Urinary bladder (tissue), 4 donors: ENCODE measurements around the gene SHISAL2A. TPM values are rescaled to one million over a fixed set of nuclear protein-coding genes. Genes with fewer than 3 reads are reported as not detected.

Experiments used
- DNase-seq: peaks from one replicate; pipeline ENCODE4 v3.0.0-alpha.2; 2015; ENCODE audit errors: extremely low spot score
- H3K27ac ChIP-seq: one replicate; pipeline ENCODE4 v1.5.1; 2013; ENCODE audit warnings: low read depth, mild to moderate bottlenecking, moderate library complexity
- H3K36me3 ChIP-seq: one replicate; pipeline ENCODE4 v1.6.1; 2013; ENCODE audit warnings: mild to moderate bottlenecking, moderate library complexity; ENCODE audit not compliant: insufficient read depth
- H3K4me1 ChIP-seq: one replicate; pipeline ENCODE4 v1.6.1; 2013; ENCODE audit warnings: mild to moderate bottlenecking, moderate library complexity; ENCODE audit not compliant: insufficient read depth
- H3K4me3 ChIP-seq: one replicate; pipeline ENCODE4 v1.5.1; 2013; ENCODE audit warnings: low read depth, low read length
- WGBS: extraction: QIAGEN DNeasy Blood & Tissue Kit; methylation state at CpG from one replicate; pipeline ENCODE4 v1.1.7; 2013; 5-methylcytosine and 5-hydroxymethylcytosine counted together
- polyA plus RNA-seq: library from polyadenylated mRNA; stranded (reverse); fragments of 200-250 nt; gene quantifications from one replicate; pipeline ENCODE4 v1.2.3, GENCODE V29; 2013
- total RNA-seq: library from RNA; depleted of rRNA; stranded (reverse); fragments of >200 nt; gene quantifications from one replicate; pipeline ENCODE4 v1.2.3, GENCODE V29; 2014
- donor health status: healthy with polysubstance abuse.
- donor health status: healthy.

The SHISAL2A gene
- total and polyA plus RNA-seq, 2 donors: 0.20 TPM; not detected in 1

DNA sequence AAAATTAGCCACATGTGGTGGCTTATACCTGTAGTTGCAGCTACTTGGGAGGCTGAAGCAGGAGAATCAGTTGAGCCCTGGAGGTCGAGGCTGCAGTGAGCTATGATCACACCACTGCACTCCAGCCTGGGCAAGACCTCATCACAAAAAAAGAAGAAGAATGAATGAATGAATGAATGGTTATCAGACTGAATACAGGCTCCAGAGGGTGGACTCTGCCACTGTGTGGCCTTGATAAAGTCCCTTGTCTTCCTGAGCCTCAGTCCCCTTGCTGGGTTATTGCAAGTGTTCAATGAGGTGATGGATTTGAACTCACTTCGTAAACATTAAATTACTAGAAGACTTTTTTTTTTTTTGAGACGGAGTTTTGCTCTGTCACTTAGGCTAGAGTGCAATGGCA is 24.7 kb downstream of the SHISAL2A start:
- Histone ChIP-seq H3K36me3 (no peaks in the 10 kb centered on the region), H3K4me3 (no peak overlapping the region), H3K27ac (no peak overlapping the region), H3K4me1 (no peaks in the 10 kb centered on the region)
- WGBS: 93% methylated on average over 3 of the region's 3 CpGs
- DNase-seq: no peak

DNA sequence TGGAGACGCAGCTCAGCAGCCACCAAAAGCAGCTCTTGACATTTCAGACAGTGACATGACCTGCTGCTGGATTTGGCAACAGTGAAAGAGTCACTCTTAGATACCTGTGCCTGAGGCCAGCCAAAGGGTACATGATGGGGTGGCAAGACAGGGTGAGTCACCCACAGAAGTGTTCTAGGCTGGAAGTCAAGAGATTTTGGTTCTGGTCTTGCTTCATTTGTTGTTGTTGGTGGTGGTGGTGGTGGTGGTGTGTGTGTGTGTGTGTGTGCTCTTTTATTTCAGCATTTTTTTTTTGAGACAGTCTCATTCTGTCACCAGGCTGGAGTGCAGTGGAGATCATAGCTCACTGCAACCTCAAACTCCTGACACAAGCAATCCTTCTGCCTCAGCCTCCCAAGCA is 25.8 kb downstream of the SHISAL2A start:
- H3K36me3 ChIP-seq: no peaks in the 10 kb centered on the region
- 90% methylated on average over 1 of the region's 1 CpG for WGBS

DNA sequence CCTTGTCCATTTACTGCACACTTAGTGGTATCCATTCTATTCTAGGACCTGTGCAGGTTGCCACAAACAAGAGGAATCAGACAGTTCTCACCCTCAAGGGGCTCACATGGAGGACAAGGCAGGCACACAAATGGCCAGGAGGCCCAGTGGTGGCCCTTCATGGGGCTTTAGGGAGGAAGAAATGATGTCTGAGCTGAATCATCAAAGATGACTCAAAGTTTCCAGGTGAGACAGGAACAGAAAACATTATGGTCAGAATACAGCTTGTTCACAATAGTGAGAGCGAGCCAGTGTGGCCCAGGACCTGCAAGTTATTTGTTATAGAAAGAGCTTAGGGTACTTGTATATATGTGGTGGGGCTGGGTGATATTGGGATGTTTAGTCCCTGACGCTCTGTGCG is 26.4 kb downstream of the SHISAL2A start:
- Histone ChIP-seq H3K36me3 (no peaks in the 10 kb centered on the region), H3K4me3 (no peak overlapping the region), H3K4me1 (no peaks in the 10 kb centered on the region), H3K27ac (no peak overlapping the region)
- DNase-seq: no peak
- 95% methylated on average over 3 of the region's 3 CpGs for WGBS

More for the DNA sequence above, 25.8 kb downstream of the SHISAL2A start:
- no peak for DNase-seq
- H3K4me1 ChIP-seq: no peaks in the 10 kb centered on the region
- no peak overlapping the region for H3K4me3 ChIP-seq
- no peak overlapping the region for H3K27ac ChIP-seq

DNA sequence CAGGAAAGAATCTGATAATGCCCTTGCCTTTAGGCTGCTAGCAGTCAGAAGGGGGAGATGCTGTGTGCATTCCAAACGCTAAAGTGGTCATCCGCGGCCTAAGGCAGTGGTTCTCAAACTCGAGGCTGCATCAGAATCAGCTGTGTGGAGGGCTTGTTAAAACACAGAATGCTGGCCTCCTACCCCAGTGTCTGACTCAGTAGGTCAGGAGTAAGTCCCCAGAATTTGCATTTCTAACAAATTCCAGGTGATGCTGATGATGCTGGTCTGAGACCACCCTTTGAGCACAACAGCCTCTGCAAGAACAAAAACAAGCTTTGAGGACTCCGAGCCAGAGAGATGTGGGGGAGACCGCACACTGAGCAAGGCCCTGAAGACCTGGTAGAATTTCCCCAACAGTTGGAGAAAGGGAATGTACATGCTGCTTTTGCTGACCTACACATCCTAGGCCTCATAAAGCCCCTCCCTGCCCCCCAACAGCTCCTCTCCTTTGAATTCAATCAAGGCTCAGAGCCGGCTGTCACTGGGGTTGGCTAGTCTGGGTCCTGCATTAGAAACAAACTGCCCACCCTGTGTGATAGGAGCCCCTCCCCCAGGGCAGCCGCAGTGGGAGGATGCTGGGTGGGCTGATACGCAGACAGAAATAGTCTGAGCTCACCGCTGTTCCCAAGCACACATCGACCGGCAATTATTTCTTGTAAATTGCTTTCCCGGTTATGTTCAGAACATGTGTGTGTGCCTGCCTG is 27.1 kb downstream of the SHISAL2A start:
- 64% methylated on average over 13 of the region's 13 CpGs for WGBS
- H3K4me1 ChIP-seq: no peaks in the 10 kb centered on the region
- no peak for DNase-seq

DNA sequence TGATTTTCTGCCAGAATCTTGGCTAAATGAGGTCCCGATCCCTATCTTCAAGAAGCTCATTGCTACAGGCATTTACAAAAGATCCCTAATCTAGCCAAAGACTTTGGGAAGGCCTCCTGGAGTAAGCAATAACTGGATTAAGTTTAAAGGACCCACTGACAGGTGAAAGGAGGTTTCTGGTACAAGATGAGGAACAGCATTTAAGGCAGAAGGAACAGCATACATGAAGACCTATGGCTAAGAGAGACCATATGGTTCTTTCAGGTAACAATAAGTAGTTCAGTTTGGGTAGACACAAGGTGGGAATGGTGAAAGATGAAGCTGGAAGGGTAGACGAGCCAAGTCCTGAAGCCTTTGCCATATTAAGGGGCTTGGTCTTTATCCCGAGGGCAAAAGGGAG is 27.8 kb downstream of the SHISAL2A start:
- no peaks in the 10 kb centered on the region for H3K36me3 ChIP-seq
- H3K27ac ChIP-seq: no peak overlapping the region
- no peak for DNase-seq
- no peaks in the 10 kb centered on the region for H3K4me1 ChIP-seq
- H3K4me3 ChIP-seq: no peak overlapping the region
- 61% methylated on average over 3 of the region's 3 CpGs for WGBS

More for the DNA sequence above, 27.1 kb downstream of the SHISAL2A start:
- H3K27ac ChIP-seq: no peak overlapping the region
- no peaks in the 10 kb centered on the region for H3K36me3 ChIP-seq
- no peak overlapping the region for H3K4me3 ChIP-seq

DNA sequence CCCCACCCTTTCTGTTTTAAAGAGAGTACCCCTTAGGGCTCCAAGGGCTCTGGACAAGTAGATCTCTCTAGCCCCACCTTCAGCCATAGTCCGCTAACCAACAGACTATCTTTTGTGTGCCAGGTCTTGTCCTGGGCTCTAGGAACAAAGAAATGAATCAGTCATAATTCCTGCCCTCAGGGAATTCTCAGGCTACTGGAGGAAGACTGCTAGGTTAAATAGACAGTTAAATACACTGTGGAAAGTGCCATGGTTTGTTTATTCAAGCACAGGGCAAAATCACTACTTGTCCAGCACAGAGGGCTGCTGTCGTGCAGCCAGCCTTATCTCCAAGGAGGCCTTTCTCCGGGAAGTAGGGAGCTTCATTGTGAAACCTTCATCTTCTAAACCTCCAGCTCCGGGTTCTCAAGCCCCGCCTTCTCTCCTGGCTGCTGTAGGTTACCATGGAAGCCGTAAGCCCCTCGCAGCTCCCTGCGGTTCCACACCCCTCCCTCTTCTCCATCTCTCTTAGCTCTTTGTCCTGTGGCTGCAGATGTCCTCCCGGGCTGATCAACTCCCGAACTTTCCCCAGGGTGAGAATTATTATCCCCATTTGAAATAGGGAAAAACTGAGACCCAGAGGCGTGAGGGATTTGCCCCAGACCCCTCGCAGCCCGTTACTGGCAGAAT is 29.8 kb downstream of the SHISAL2A start:
- H3K27ac ChIP-seq: no peak overlapping the region
- H3K4me3 ChIP-seq: no peak overlapping the region
- 24% methylated on average over 13 of the region's 13 CpGs for WGBS
- H3K36me3 ChIP-seq: no peaks in the 10 kb centered on the region
- no peaks in the 10 kb centered on the region for H3K4me1 ChIP-seq
- no peak for DNase-seq

DNA sequence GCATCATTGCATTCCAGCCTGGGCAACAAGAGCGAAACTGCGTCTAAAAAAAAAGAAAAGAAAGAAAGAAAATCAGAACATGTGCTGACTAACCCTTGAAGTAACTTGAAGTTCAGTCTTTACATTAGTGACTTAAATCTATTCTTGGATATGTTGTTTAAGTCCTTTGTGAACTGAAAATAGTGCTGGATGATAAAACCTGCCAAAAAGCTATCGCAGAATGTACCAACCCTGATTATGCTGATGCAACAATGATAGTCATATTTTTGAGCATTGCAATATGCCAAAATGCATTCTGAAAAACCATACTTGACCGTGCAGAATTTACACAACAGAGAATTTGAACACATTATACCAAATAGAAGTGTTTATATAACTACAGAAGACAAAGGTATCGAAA is 30.7 kb downstream of the SHISAL2A start:
- H3K27ac ChIP-seq: no peak overlapping the region
- no peak overlapping the region for H3K4me3 ChIP-seq
- H3K4me1 ChIP-seq: no peaks in the 10 kb centered on the region
- 81% methylated on average over 5 of the region's 5 CpGs for WGBS
- no peaks in the 10 kb centered on the region for H3K36me3 ChIP-seq
- DNase-seq: no peak

DNA sequence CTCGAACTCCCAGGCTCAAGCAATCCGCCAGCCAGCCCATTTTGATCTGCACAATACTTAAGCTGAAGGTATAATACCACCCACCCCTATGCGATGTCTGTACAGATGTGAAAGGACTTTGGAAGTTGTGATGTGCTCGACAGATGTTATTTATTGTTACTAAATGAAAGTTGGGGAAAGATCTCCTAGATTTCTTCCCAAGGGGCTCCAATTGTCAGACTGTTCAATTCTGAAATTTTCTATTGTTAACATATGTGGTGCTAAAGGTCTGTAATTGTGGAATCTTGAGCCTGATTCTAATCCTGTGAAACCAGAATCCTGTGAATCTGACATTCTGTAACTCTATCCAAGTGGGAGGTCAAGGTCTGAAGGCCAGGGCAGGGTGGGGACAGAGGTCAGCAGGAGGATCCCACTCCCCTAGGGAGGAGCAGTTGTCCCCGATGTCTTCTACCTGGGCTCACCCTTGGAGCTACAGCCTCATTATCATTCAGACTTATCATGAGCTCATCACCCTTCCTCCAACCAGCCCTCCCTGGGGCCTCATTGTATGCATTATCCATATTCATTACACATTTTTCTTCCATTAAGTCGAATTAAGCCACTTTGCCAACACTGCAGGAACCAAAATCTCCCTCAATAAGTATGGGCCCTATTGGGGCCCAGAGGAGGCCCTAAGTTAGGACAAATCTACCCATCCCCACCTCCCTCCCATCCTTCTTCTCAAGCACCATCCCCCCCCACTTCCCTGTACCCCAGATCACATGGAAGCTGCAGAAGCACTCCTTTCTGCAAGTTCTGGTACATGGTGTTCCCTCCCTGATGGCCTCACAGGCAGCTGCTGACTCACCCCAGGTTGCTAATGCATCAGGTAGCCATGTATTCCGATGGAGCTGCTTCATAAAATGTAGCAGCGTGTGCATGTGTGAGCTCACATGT is 32.3 kb downstream of the SHISAL2A start:
- Histone ChIP-seq H3K36me3 (no peaks in the 10 kb centered on the region), H3K27ac (no peak overlapping the region), H3K4me1 (no peaks in the 10 kb centered on the region), H3K4me3 (no peak overlapping the region)
- no peak for DNase-seq
- WGBS: 83% methylated on average over 8 of the region's 8 CpGs

DNA sequence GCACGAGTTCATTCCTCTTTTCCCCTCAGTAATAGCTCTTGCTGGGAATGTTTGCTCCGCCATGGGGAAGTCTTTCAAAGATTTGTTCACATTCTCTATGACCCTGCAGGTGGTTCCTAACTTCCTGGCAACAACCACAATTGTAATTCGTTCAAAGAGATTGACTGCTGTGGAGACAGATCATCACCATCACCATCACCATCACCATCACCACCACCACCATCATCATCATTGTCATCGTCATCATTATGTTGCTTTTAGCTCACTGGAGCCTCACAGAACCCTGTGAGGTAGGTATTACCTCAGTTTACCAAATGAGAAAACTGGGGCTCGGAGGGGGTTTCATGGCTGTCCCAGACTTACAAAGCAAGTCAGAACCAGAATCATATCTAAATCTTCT is 34.3 kb downstream of the SHISAL2A start:
- Histone ChIP-seq H3K27ac (no peak overlapping the region), H3K36me3 (no peaks in the 10 kb centered on the region), H3K4me1 (no peaks in the 10 kb centered on the region), H3K4me3 (no peak overlapping the region)
- no peak for DNase-seq
- WGBS: 88% methylated on average over 5 of the region's 5 CpGs

DNA sequence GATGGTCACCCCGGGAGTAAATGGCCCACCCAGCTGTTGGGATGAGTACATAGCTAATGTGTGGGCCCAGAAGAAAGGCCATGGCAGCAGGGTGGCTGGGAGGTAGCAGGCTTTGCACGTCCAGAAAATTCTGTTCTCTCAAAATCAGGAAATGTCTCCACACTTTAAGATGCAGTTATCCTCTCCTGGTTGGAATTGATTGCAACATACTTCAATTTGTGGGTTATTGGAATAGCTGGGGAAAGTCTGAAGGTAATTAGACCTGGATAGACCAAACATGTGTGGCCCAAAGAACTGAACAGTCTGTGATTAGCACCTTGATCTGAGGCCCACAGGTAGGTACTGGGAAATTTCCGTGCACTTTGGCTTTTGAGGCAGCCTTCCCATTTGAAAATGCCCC is 35.0 kb downstream of the SHISAL2A start:
- 82% methylated on average over 3 of the region's 3 CpGs for WGBS
- Histone ChIP-seq H3K27ac (no peak overlapping the region), H3K4me3 (no peak overlapping the region), H3K4me1 (no peaks in the 10 kb centered on the region), H3K36me3 (no peaks in the 10 kb centered on the region)
- no peak for DNase-seq

DNA sequence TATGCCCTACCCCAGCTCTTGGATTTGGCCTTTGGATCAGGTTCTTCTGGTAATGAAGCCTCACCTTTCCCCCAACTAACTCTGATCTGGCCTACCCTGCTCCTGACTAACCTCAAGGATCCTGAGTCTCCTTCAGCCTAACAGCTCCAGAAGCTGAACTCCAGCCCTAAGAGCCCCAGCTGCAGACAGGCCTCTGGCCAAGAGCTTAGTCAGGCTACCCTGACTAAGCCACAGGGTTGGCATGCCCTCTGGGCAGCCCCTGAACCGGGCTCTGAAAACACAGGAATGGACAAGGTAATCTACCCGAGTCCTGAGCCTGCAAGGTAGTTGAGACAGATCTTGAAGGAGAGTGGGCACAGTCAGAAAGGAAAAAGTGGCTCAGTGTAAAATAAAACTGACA is 35.7 kb downstream of the SHISAL2A start:
- H3K27ac ChIP-seq: no peak overlapping the region
- no peak overlapping the region for H3K4me3 ChIP-seq
- 91% methylated on average over 2 of the region's 2 CpGs for WGBS
- H3K4me1 ChIP-seq: no peaks in the 10 kb centered on the region
- no peak for DNase-seq
- H3K36me3 ChIP-seq: no peaks in the 10 kb centered on the region

DNA sequence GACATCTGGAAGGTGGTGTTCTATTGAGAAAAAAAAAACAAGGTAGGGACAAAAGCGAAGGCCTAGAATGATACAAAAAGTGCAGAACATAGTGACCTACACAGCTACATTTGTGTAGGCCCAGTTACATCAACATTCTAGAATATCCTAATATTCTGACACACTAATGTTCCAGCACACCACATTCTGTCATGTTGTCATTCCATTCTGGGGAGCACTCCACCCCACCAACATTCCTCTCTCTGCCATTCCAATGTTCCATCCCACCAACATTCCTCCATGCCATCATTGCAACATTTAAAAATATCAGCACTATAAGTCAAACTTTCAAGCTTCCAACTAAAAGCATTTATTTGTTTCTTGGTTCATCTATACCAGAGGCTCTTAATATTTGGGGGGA is 36.7 kb downstream of the SHISAL2A start:
- no peak for DNase-seq
- no peaks in the 10 kb centered on the region for H3K36me3 ChIP-seq
- H3K4me3 ChIP-seq: no peak overlapping the region
- H3K27ac ChIP-seq: no peak overlapping the region
- H3K4me1 ChIP-seq: no peaks in the 10 kb centered on the region
- WGBS: 98% methylated on average over 1 of the region's 1 CpG

DNA sequence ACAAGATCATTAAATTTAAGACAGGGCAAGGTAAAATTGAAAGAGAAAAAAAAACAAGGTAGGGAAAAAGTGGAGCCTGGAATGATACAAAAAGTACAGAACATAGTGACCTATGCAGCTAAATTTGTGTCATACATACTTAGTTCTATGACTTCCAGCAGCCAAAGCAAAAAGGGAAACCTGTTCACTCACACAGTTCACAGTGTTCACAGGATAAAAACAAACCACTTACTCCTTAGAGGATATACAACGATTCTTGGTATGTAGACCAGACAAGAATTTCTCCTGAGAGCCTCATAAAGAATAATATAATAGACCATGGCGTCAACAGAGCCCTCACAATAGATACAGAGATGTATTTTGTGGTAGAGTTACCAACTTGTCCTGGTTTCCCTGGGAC is 37.6 kb downstream of the SHISAL2A start:
- Histone ChIP-seq H3K4me1 (no peaks in the 10 kb centered on the region), H3K4me3 (no peak overlapping the region), H3K27ac (no peak overlapping the region), H3K36me3 (no peaks in the 10 kb centered on the region)
- 72% methylated on average over 2 of the region's 2 CpGs for WGBS
- no peak for DNase-seq
